H1 (cell line): Measurements from ENCODE around the gene TARDBP. TPM values are rescaled to one million over a fixed set of nuclear protein-coding genes. Genes with fewer than 3 reads are reported as not detected.

Experiments used
- CTCF ChIA-PET: fragments of 300-600 bp; sonication (Branson Sonifier 250); formaldehyde crosslinking; loops from one replicate; lab custom pipeline; 2021; ENCODE audit not compliant: partially characterized antibody; lab: Charles Lee
- POLR2A ChIA-PET: fragments of 300-600 bp; sonication (Branson Sonifier 250); formaldehyde crosslinking; loops from one replicate; lab custom pipeline; 2021; ENCODE audit warnings: inconsistent platforms; ENCODE audit not compliant: partially characterized antibody; lab: Charles Lee
- DNase-seq, 2 experiments: peaks; one replicate each; pipeline versions ENCODE4 v3.0.0 to v3.0.0-alpha.2; 2010 to 2022; ENCODE audit warnings: low spot score in 2 of 2, low read depth in 1 of 2, mixed read lengths in 1 of 2
- FAIRE-seq: peaks from 2 replicates; lab custom pipeline; 2011; peaks lifted over from hg19 to GRCh38; lab: Jason Lieb, UNC
- H2AFZ ChIP-seq: 2 replicates; pipeline ENCODE4 v1.8.1; 2012; ENCODE audit warnings: low read length, inconsistent platforms
- H2AK5ac ChIP-seq: 2 replicates; pipeline ENCODE4 v1.6.1; 2013; ENCODE audit warnings: low read depth, low read length
- H2BK120ac ChIP-seq: replicated peaks from 2 replicates; pipeline ENCODE3; 2013; ENCODE audit warnings: low read depth, low read length, inconsistent platforms
- H2BK12ac ChIP-seq: 2 replicates; pipeline ENCODE4 v1.6.1; 2013; ENCODE audit warnings: low read depth, low read length
- H2BK15ac ChIP-seq: 2 replicates; pipeline ENCODE4 v1.6.1; 2013; ENCODE audit warnings: low read length
- H2BK20ac ChIP-seq: 2 replicates; pipeline ENCODE4 v1.6.1; 2013; ENCODE audit warnings: low read length
- H2BK5ac ChIP-seq: 2 replicates; pipeline ENCODE4 v1.6.1; 2013; ENCODE audit warnings: low read depth, low read length
- H3K14ac ChIP-seq: 2 replicates; pipeline ENCODE4 v1.6.1; 2013; ENCODE audit warnings: inconsistent platforms; ENCODE audit not compliant: insufficient read length
- H3K18ac ChIP-seq: 2 replicates; pipeline ENCODE4 v1.6.1; 2013; ENCODE audit warnings: low read length; ENCODE audit errors: extremely low read depth
- H3K23ac ChIP-seq: 2 replicates; pipeline ENCODE4 v1.6.1; 2013; ENCODE audit warnings: inconsistent platforms; ENCODE audit not compliant: insufficient read length
- H3K23me2 ChIP-seq: 2 replicates; pipeline ENCODE4 v1.6.1; 2013; ENCODE audit warnings: low read depth, low read length
- H3K27ac ChIP-seq: 2 replicates; pipeline ENCODE4 v1.6.1; 2011; ENCODE audit warnings: low read depth, low read length, inconsistent platforms
- H3K27me3 ChIP-seq, 4 experiments: replicated peaks in 1 of 4; 1 replicate in 1 of 4; 2 replicates in 3 of 4; pipeline versions ENCODE4 v1.6.1 to v1.8.1; 2011 to 2013; ENCODE audit warnings: low read length in 3 of 4, mild to moderate bottlenecking in 3 of 4, inconsistent platforms in 2 of 4, mixed read lengths in 2 of 4, moderate library complexity in 1 of 4; ENCODE audit not compliant: control insufficient read depth in 3 of 4, insufficient read depth in 3 of 4; ENCODE audit errors: extremely low read depth in 1 of 4
- H3K36me3 ChIP-seq, 4 experiments: 2 replicates each; pipeline versions ENCODE4 v1.6.1 to v1.8.1; 2011 to 2013; ENCODE audit warnings: mild to moderate bottlenecking in 4 of 4, low read length in 3 of 4, moderate library complexity in 2 of 4, control low read depth in 1 of 4, inconsistent platforms in 1 of 4; ENCODE audit not compliant: insufficient read depth in 4 of 4, control insufficient read depth in 2 of 4
- H3K4ac ChIP-seq: replicated peaks from 2 replicates; pipeline ENCODE3; 2013; ENCODE audit warnings: low read length, low read depth, mixed read lengths, inconsistent platforms; ENCODE audit not compliant: insufficient read length
- H3K4me1 ChIP-seq, 4 experiments: replicated peaks in 1 of 4; 1 replicate in 1 of 4; 2 replicates in 3 of 4; pipeline versions ENCODE4 v1.6.1 to v1.8.1; 2011 to 2013; ENCODE audit warnings: low read length in 3 of 4, inconsistent platforms in 2 of 4, mixed read lengths in 1 of 4; ENCODE audit not compliant: insufficient read depth in 4 of 4, control insufficient read depth in 3 of 4
- H3K4me2 ChIP-seq, 2 experiments: 2 replicates each; pipeline versions ENCODE4 v1.6.1 to v1.8.1; 2011 to 2013; ENCODE audit warnings: low read depth in 2 of 2, low read length in 2 of 2, control low read depth in 1 of 2, inconsistent platforms in 1 of 2, mild to moderate bottlenecking in 1 of 2; ENCODE audit not compliant: insufficient read depth in 1 of 2
- H3K4me3 ChIP-seq, 4 experiments: fragments of 200-600, 300-600 bp in 1 of 4; sonication (generic), shearing (Covaris generic), sonication (Bioruptor Twin) in 1 of 4; 2 replicates each; pipeline versions ENCODE4 v1.5.1 to v1.8.1; 2011 to 2016; ENCODE audit warnings: low read length in 4 of 4, low read depth in 3 of 4, control low read depth in 2 of 4, inconsistent platforms in 2 of 4, mild to moderate bottlenecking in 2 of 4, mixed read lengths in 1 of 4, moderate library complexity in 1 of 4; ENCODE audit not compliant: insufficient read depth in 2 of 4; ENCODE audit errors: extremely low read depth in 1 of 4
- H3K56ac ChIP-seq: replicated peaks from 2 replicates; pipeline ENCODE3; 2013; ENCODE audit warnings: low read depth, mild to moderate bottlenecking, mixed read lengths, low read length, inconsistent platforms; ENCODE audit not compliant: insufficient read length
- H3K79me1 ChIP-seq: 2 replicates; pipeline ENCODE4 v1.6.1; 2013; ENCODE audit warnings: low read depth, low read length, control low read depth
- H3K79me2 ChIP-seq, 2 experiments: 2 replicates each; pipeline versions ENCODE4 v1.6.1 to v1.8.1; 2012 to 2013; ENCODE audit warnings: low read length in 2 of 2, mild to moderate bottlenecking in 2 of 2, inconsistent platforms in 1 of 2; ENCODE audit not compliant: insufficient read depth in 2 of 2, control insufficient read depth in 1 of 2
- H3K9ac ChIP-seq, 4 experiments: replicated peaks in 1 of 4; 1 replicate in 1 of 4; 2 replicates in 3 of 4; pipeline versions ENCODE4 v1.6.1 to v1.8.1; 2011 to 2013; ENCODE audit warnings: low read depth in 3 of 4, low read length in 3 of 4, control low read depth in 2 of 4, mild to moderate bottlenecking in 2 of 4, moderate library complexity in 2 of 4, inconsistent platforms in 1 of 4; ENCODE audit errors: extremely low read depth in 1 of 4
- H3K9me3 ChIP-seq, 2 experiments: 2 replicates each; pipeline versions ENCODE4 v1.6.1 to v1.8.1; 2012 to 2013; ENCODE audit warnings: mild to moderate bottlenecking in 2 of 2, moderate library complexity in 2 of 2, control low read depth in 1 of 2, inconsistent platforms in 1 of 2, low read depth in 1 of 2, low read length in 1 of 2, mixed read lengths in 1 of 2; ENCODE audit not compliant: insufficient read depth in 2 of 2
- H4K20me1 ChIP-seq, 2 experiments: replicated peaks in 1 of 2; 2 replicates each; pipeline versions ENCODE3 to v1.8.1; 2011 to 2013; ENCODE audit warnings: inconsistent platforms in 2 of 2, low read length in 2 of 2, mild to moderate bottlenecking in 1 of 2; ENCODE audit not compliant: insufficient read depth in 2 of 2, control insufficient read depth in 1 of 2
- H4K5ac ChIP-seq: 2 replicates; pipeline ENCODE4 v1.6.1; 2013; ENCODE audit warnings: low read length, low read depth, mixed read lengths, inconsistent platforms; ENCODE audit not compliant: insufficient read length
- H4K8ac ChIP-seq: 2 replicates; pipeline ENCODE4 v1.8.0; 2013; ENCODE audit warnings: mild to moderate bottlenecking, moderate library complexity, low read length, inconsistent platforms; ENCODE audit not compliant: insufficient read depth; ENCODE audit errors: extremely low read depth
- H4K91ac ChIP-seq: replicated peaks from 2 replicates; pipeline ENCODE3; 2013; ENCODE audit warnings: low read length, mixed read lengths, inconsistent platforms; ENCODE audit not compliant: insufficient read length
- CBX8 ChIP-seq: fragments of 300-800, 300-1000 bp; sonication (generic); IDR thresholded peaks from 2 replicates; pipeline ENCODE4 v1.7.1; 2016; ENCODE audit warnings: low read depth, low read length, borderline replicate concordance
- CEBPB ChIP-seq: IDR thresholded peaks from 2 replicates; pipeline ENCODE4 v1.6.1; 2012; ENCODE audit warnings: low read depth, low read length
- JUND ChIP-seq: IDR thresholded peaks from 2 replicates; pipeline ENCODE4 v1.6.1; 2011; ENCODE audit warnings: mild to moderate bottlenecking, improper control_type of control experiment, low read length
- KDM5A ChIP-seq: fragments of 200-600 bp; IDR thresholded peaks from 2 replicates; pipeline ENCODE4 v1.7.1; 2012; ENCODE audit warnings: mild to moderate bottlenecking, low read length, inconsistent platforms, mixed read lengths
- POLR2AphosphoS5 ChIP-seq: IDR thresholded peaks from 2 replicates; pipeline ENCODE4 v1.6.1; 2011; ENCODE audit warnings: low read depth, low read length
- SIRT6 ChIP-seq: IDR thresholded peaks from one replicate; pipeline ENCODE4 v1.7.1; 2012; ENCODE audit warnings: low read length, inconsistent platforms
- ZNF274 ChIP-seq: IDR thresholded peaks from 2 replicates; pipeline ENCODE4 v1.7.0; 2012; ENCODE audit warnings: low read length, borderline replicate concordance; ENCODE audit errors: extremely low read depth
- WGBS, 2 experiments: shearing (Covaris generic) in 1 of 2; methylation state at CpG; one replicate each; pipeline versions ENCODE4 v1.1.6 to v1.1.7; 2013 to 2015; ENCODE audit warnings: low lambda C conversion rate in 2 of 2, mixed read lengths in 2 of 2, inconsistent platforms in 1 of 2, low coverage in 1 of 2, missing lambda C conversion rate in 1 of 2; ENCODE audit not compliant: insufficient replicate concordance in 2 of 2, insufficient coverage in 1 of 2, insufficient read length in 1 of 2; ENCODE audit errors: extremely low coverage in 1 of 2, missing lambda C conversion rate in 1 of 2; 5-methylcytosine and 5-hydroxymethylcytosine counted together
- polyA plus RNA-seq, 7 experiments: library from polyadenylated mRNA; depleted of rRNA in 3 of 7; stranded (reverse) in 5 of 7; unstranded in 2 of 7; fragments of >200 nt in 5 of 7; fragments of 200-250 nt in 2 of 7; gene quantifications; 1 replicate in 5 of 7; 2 replicates in 1 of 7; 4 replicates in 1 of 7; pipeline versions ENCODE4 v1.2.1 to v1.2.3, GENCODE V29; 2011 to 2013; ENCODE audit warnings: missing spikeins in 2 of 7, mixed read lengths in 2 of 7
- total RNA-seq: library from RNA; stranded (reverse); fragmentation: NEBNext Ultra II Directional; extraction: Animal tissue kit (Norgen Biotek cat#: 25700); gene quantifications from 2 replicates; pipeline ENCODE4 v1.2.1, GENCODE V29; 2021

TARDBP gene
- total and polyA plus RNA-seq, 2 of the 8 experiments (the other 6 are each of a cell fraction or from before 2014, with no cell fraction given), result 144 to 240 TPM

GRCh38 chr1:11071463-11072215 is 59.2 kb downstream of the TARDBP start:
- Histone ChIP-seq H2BK20ac (no peak overlapping the region), H4K20me1 (peaks cover 0 to 12% of the 10 kb centered on the region in 2 experiments), H3K23me2 (no peaks in the 10 kb centered on the region), H2BK12ac (no peak overlapping the region), H3K36me3 (peaks cover 36 to 88% (median 75%) of the 10 kb centered on the region in 4 experiments), H4K8ac (no peak overlapping the region), H3K14ac (no peak overlapping the region), H3K79me2 (no peaks in the 10 kb centered on the region), H2AK5ac (no peak overlapping the region), H3K18ac (no peak overlapping the region), H2BK5ac (no peak overlapping the region), H3K79me1 (no peaks in the 10 kb centered on the region), H3K4ac (no peak overlapping the region), H3K56ac (no peak overlapping the region), H3K23ac (no peak overlapping the region), H2BK15ac (no peak overlapping the region), H4K5ac (no peak overlapping the region), H3K27me3 (no peaks in the 10 kb centered on the region), H3K4me2 (no peak overlapping the region), H4K91ac (no peak overlapping the region), H3K9me3 (no peaks in the 10 kb centered on the region), H2AFZ (no peak overlapping the region), H3K27ac (no peak overlapping the region), H2BK120ac (no peak overlapping the region), H3K4me3 (no peak overlapping the region), H3K9ac (no peak overlapping the region), H3K4me1 (no peaks in the 10 kb centered on the region)
- POLR2A ChIA-PET, result interaction anchor here (0.7 to 2.6 kb wide), 5 partner anchors 8 to 51 kb away, joined by 3 to 11 read pairs (median 9); partner anchors contain the start of gene SRM
- DNase-seq, result no peak
- CTCF ChIA-PET, result interaction anchor here (0.9 to 7.3 kb wide), 4 partner anchors 11 to 34 kb away, joined by 3 to 58 read pairs (median 7); no protein-coding TSS in a partner anchor
- FAIRE-seq, result no peak
- 84% methylated on average over 15 of the region's 15 CpGs; no CpG with 5 or more reads in 1 of the 2 experiments for WGBS, 2 experiments
- TF ChIP-seq POLR2AphosphoS5 (no peak), JUND (no peak), KDM5A (no peak), ZNF274 (no peak), CBX8 (no peak), SIRT6 (no peak), CEBPB (no peak)
